ENCODE data around the gene CFAP65. TPM values are rescaled to one million over a fixed set of nuclear protein-coding genes. Genes with fewer than 3 reads are reported as not detected.
A peak's percentile ranks its signal among the peaks of the same experiment; 100 is the strongest.

CFAP65 gene
- total and polyA plus RNA-seq, 9 of the 15 experiments (the other 6 are each of a cell fraction or from before 2014, with no cell fraction given) = not detected

GRCh38 chr2:218963601-218964000 is 77.7 kb downstream of the CFAP65 start:
- ChIA-PET POLR2A (interaction anchor here (0.6 to 0.9 kb wide), 2 partner anchors 14 to 105 kb away, joined by 3 to 4 read pairs; no protein-coding TSS in a partner anchor), CTCF (ENCODE audit: low intra/inter-chr PET ratio) (no interaction called here)
- in situ Hi-C loops (cut with MboI) = no loop called here
- H3K9ac ChIP-seq (ENCODE audit: insufficient read depth in 1 of 2, low read depth in 2 of 2, low read length in 2 of 2) = no peak overlapping the region
- no peak for ATAC-seq
- no peak overlapping the region for H3K4me3 ChIP-seq
- BruUV-seq (replicated peaks) = no TSS peak
- H3K4me1 ChIP-seq (replicated peaks in 1 of 2; ENCODE audit: control insufficient read depth in 2 of 2, insufficient read depth in 2 of 2, low read length in 2 of 2) = peaks cover 11 to 31% of the 10 kb centered on the region in 2 experiments; a peak in 4 of 5 replicates
- no peaks in the 10 kb centered on the region for H3K9me3 ChIP-seq (replicated peaks; ENCODE audit: control insufficient read depth, insufficient read depth, low read depth, low read length)
- DNase-seq (ENCODE audit: extremely low read depth in 1 of 4, low spot score in 3 of 4) = no peak
- peaks cover 7 to 21% of the 10 kb centered on the region in 2 experiments; a peak in 4 of 5 replicates for H3K27me3 ChIP-seq (ENCODE audit: control insufficient read depth in 2 of 2, insufficient read depth in 2 of 2, low read length in 2 of 2)
- H3K9me1 ChIP-seq (ENCODE audit: control insufficient read depth, insufficient read depth, low read length) = no peaks in the 10 kb centered on the region
- intact Hi-C loops (cut with micrococcal nuclease) = loop anchor here (5.0 kb wide), 1 partner anchor 56 kb away; no protein-coding TSS in a partner anchor
- H3K36me3 ChIP-seq (ENCODE audit: control insufficient read depth, insufficient read depth, low read length) = no peaks in the 10 kb centered on the region
- 2% methylated on average over 5 of the region's 5 CpGs for WGBS (ENCODE audit: insufficient coverage, low coverage, missing lambda C conversion rate)
- FAIRE-seq = no peak
- H4K20me1 ChIP-seq (replicated peaks; ENCODE audit: control insufficient read depth, insufficient read depth, low read length) = no peaks in the 10 kb centered on the region
- H3K79me2 ChIP-seq (ENCODE audit: control insufficient read depth, insufficient read depth, low read length) = no peaks in the 10 kb centered on the region
- H3K4me2 ChIP-seq (ENCODE audit: insufficient read depth, low read length) = peak overlapping the region; percentile 44
- TF ChIP-seq GTF2E2 (tag; IDR thresholded peaks at IDR 0.05) (0 out of 2 replicates have a peak, but pooled peaks have one; percentile 36), NR2C2 (CRISPR knock-in tag; IDR thresholded peaks at IDR 0.05) (no peak), NR2C2 (tag; IDR thresholded peaks at IDR 0.05) (peak; percentile 37; the same call in 1 of the 2 replicates), ZNF165 (CRISPR knock-in tag; IDR thresholded peaks at IDR 0.05; ENCODE audit: borderline replicate concordance) (no peak), FOXO4 (CRISPR knock-in tag; IDR thresholded peaks at IDR 0.05) (no peak)
- H2AFZ ChIP-seq (ENCODE audit: low read depth, low read length) = no peak overlapping the region
- H3K27ac ChIP-seq (ENCODE audit: extremely low read depth, low read depth, low read length) = no peak overlapping the region; the same call in 2 of the 3 replicates

Measured in K562 (cell line).